Esophagus muscularis mucosa (tissue), 4 donors: ENCODE results near the gene BTG2.

Source experiments
- CTCF ChIP-seq, 3 experiments: fragments of 200-600 bp in 2 of 3; fragments of 450-650 bp in 1 of 3; sonication (generic) in 2 of 3; IDR thresholded peaks; one replicate each; pipeline ENCODE4 v1.5.1; 2017 to 2019; ENCODE audit warnings: antibody characterized with exemption in 3 of 3, mild to moderate bottlenecking in 2 of 3, moderate library complexity in 1 of 3
- EP300 ChIP-seq: sonication (generic); formaldehyde crosslinking; IDR thresholded peaks from one replicate; pipeline ENCODE4 v1.6.1; 2017; ENCODE audit warnings: antibody characterized with exemption
- POLR2A ChIP-seq: fragments of 450-650 bp; IDR thresholded peaks from one replicate; pipeline ENCODE4 v1.6.1; 2017; ENCODE audit warnings: antibody characterized with exemption, moderate library complexity, mild to moderate bottlenecking, low read depth

GRCh38 chr1:203289281-203289981, 15.9 kb upstream of the BTG2 start:
- TF ChIP-seq CTCF (IDR thresholded peaks at IDR 0.05): no peak
- TF ChIP-seq POLR2A: no peak
- TF ChIP-seq EP300: no peak
